ENCODE results near the gene CNTN5.

Gene CNTN5

GRCh38 chr11:99693941-99694492, 673.3 kb downstream of the CNTN5 start:
- no peak for TF ChIP-seq CTCF (IDR thresholded peaks at IDR 0.05)

GRCh38 chr11:99695106-99695505, 674.4 kb downstream of the CNTN5 start:
- TF ChIP-seq CTCF (IDR thresholded peaks at IDR 0.05) = no peak

- TF ChIP-seq CTCF (IDR thresholded peaks at IDR 0.05) = no peak
Observed at GRCh38 chr11:99706848-99707247, 686.1 kb downstream of the CNTN5 start.

GRCh38 chr11:99708928-99709672, 688.4 kb downstream of the CNTN5 start:
- TF ChIP-seq CTCF (IDR thresholded peaks at IDR 0.05) = no peak

- no peak for TF ChIP-seq CTCF (IDR thresholded peaks at IDR 0.05)
Observed at GRCh38 chr11:99716302-99716701, 695.6 kb downstream of the CNTN5 start.

GRCh38 chr11:99718291-99718690, 697.5 kb downstream of the CNTN5 start:
- TF ChIP-seq CTCF (IDR thresholded peaks at IDR 0.05) = no peak

GRCh38 chr11:99739464-99740089, 718.8 kb downstream of the CNTN5 start:
- TF ChIP-seq CTCF (IDR thresholded peaks at IDR 0.05) = peak; percentile 74
